ENCODE data around the gene EIF2A.

- TF ChIP-seq CTCF (IDR thresholded peaks at IDR 0.05): no peak
- TF ChIP-seq POLR2A (IDR thresholded peaks at IDR 0.05): no peak
Measured at GRCh38 chr3:150535204-150535603, 11.4 kb upstream of the EIF2A start.
